NT2/D1 (cell line): ENCODE data around the gene DUS1L.

ENCODE experiments used
- YY1 ChIP-seq: IDR thresholded peaks from 2 replicates; pipeline ENCODE4 v1.6.1; 2011; ENCODE audit not compliant: insufficient read length, insufficient read depth
- ZNF274 ChIP-seq: IDR thresholded peaks from 2 replicates; pipeline ENCODE4 v1.6.1; 2011; ENCODE audit warnings: mild to moderate bottlenecking, low read depth, low read length

DNA sequence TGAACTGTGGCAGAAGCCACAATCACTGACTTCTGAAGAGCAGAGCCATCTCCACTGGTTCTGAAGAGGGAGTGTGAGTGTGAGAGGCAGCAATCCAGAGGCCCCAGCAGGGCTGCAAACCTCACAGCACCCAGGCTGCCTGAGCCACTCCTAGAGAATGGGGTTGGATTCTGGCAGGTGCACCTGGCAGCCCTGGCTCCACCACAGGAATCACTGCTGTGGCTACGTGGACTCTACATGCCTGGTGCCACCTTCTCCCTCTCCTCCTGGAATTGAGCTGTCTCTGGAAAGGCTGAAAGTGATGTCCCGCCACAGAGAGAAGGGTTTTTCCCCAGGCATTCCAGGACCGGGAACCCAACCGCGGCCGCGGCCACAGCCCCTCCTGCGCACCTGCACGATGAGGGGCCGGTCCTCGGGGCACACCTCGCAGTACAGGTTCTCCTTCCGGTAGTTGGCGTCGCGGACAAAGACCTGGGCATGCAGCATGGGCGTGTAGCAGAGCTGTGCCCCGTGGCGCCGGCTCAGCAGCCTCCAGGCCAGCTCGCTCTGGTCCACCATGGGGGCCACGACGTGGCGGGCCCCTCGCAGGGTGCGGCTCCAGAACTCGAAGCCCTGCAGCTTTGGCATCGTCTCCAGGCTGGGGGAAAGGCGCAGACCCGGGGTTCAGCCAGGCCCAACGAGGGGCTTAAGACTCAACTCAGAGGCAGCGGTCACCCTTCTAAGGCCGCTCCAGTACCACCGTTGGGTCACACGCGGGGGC is 991 bp downstream of the DUS1L start:
- no peak for TF ChIP-seq ZNF274
- no peak for TF ChIP-seq YY1
